GM12873 (cell line): ENCODE measurements around the gene DIP2C.
A peak's percentile ranks its signal among the peaks of the same experiment; 100 is the strongest.

Experiments
- TF ChIP-seq, protein P1 (sequence below): IDR thresholded peaks from 2 replicates; pipeline ENCODE4 v1.5.1; 2012; ENCODE audit warnings: low read depth, mild to moderate bottlenecking, moderate library complexity, low read length, control low read depth; ENCODE audit not compliant: insufficient read depth; ENCODE audit errors: missing control alignments

Gene DIP2C

DNA sequence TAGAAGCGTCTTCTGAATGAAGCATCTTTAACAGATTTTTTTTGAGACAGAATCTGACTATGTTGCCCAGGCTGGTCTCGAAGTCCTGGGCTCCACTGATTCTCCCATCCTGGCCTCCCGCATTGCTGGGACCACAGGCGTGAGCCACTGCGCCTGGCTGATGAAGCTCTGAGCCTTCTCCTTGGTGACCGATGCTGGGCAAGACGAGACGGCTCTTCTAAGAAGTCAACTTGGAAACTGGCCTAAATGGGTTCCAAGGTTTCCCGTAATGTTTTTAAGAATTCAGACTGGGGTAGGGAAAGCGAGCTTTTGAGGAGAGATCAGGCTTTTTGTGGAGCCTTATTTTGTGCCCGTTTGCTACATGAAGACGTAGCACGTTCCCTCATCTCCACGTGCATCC is 329.7 kb downstream of the DIP2C start:
- TF ChIP-seq, protein P1, sequence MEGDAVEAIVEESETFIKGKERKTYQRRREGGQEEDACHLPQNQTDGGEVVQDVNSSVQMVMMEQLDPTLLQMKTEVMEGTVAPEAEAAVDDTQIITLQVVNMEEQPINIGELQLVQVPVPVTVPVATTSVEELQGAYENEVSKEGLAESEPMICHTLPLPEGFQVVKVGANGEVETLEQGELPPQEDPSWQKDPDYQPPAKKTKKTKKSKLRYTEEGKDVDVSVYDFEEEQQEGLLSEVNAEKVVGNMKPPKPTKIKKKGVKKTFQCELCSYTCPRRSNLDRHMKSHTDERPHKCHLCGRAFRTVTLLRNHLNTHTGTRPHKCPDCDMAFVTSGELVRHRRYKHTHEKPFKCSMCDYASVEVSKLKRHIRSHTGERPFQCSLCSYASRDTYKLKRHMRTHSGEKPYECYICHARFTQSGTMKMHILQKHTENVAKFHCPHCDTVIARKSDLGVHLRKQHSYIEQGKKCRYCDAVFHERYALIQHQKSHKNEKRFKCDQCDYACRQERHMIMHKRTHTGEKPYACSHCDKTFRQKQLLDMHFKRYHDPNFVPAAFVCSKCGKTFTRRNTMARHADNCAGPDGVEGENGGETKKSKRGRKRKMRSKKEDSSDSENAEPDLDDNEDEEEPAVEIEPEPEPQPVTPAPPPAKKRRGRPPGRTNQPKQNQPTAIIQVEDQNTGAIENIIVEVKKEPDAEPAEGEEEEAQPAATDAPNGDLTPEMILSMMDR = no peak

DNA sequence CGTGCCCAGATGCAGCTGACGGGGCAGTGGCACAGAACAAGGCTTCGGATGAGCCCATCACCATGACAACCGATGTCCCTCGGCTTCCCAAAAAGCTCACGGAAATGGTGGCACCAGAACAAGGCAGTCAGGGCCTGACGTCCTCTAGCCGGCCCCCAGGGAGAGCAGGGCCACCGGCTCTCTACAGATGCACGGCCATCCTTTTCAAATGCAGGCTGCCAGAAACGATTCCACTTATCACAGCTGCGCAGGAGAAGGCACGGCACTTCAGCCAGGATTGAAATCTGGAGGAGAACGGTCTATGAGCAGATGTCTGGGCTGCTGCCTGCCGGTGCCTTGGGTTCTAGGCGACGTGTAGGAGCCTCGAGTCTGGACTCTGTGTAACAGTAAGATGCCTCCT is 330.4 kb downstream of the DIP2C start:
- TF ChIP-seq, protein P1 = no peak

DNA sequence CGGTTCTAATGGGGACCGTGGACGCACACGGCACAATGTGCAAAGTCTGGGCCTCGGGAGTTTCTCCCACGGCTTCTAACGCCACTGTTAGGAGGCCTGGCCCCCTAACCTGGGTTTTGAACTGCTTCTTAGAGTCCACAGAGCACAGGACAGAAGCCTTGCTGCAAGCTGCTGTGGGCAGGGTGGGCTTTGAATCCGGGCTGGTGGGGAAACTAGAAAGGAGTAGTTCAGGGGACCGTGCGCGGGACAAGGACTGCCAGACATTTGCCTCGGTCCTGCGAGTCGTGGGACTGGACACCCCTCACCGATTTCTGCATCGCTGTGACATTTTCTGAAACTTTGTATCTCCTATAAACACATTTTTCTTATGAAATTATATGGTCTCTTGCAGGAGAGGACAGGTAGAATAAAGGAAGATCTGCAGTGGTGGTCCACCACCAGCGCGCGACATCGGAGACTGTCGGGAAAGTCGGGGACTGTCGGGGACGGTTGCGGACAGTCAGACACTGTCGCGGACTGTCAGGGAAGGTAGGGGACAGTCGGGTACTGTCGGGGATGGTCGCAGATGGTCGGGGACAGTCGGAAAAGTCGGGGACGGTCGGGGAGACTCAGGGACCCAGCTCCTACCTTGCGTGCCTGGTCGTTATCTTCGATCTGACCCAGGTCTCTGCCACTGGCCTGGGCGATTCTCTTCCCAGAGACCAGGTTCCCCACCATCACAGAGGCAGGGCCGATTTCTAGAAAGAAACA is 332.1 kb downstream of the DIP2C start:
- TF ChIP-seq, protein P1 = no peak

DNA sequence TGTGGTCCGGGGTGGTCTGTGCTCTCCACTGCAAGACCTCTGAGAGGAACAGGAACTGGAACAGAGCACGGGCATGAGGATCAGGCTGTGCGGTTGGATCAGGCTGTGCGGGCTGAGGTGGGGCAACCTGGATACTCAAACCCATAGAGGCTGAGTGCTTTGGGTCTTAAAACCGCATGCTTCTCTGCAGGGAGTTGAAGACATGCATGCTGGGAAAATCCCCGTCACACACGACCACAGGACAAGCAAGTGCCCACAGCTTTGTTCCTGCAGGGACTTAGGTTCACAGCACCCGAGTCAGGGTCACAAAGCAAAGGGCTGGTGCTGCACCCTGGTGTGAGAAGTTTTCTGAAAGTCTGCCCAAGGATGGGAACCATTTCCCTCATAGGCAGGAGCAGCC is 333.0 kb downstream of the DIP2C start:
- TF ChIP-seq, protein P1 = peak; percentile 29

DNA sequence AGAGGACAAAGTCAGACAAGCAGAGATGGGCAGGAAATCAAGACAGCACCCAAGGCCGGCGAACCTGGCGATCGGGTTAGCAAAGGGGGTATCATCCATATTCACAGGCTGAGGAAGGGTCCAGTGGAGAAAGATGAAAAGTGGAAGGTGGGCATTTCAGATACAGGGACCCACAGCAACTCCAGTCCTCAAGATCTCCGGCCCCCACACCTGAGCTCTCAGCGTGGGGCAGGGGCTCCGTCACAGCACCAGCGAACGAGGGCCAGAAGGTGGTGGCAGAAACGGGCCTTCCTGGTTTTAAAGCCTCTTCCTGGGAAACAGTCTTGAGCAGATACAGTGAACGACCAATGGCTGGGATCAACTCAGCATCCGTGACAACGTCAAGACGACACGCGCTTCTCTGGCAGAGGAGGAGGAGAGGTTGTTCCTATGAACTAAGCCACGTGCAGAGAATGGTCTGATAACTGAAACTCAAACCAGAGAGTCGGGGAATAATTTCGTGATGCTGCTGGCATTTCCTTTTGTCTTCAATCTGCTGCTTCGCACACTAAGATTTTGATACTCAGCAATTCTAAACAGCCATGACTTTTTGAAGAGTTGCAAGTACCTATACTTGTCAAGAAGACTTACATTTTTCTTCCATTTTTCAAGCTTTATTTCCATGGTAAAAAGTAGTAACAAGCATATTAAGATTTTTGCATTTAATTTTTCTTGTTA is 334.4 kb downstream of the DIP2C start:
- TF ChIP-seq, protein P1 = no peak

DNA sequence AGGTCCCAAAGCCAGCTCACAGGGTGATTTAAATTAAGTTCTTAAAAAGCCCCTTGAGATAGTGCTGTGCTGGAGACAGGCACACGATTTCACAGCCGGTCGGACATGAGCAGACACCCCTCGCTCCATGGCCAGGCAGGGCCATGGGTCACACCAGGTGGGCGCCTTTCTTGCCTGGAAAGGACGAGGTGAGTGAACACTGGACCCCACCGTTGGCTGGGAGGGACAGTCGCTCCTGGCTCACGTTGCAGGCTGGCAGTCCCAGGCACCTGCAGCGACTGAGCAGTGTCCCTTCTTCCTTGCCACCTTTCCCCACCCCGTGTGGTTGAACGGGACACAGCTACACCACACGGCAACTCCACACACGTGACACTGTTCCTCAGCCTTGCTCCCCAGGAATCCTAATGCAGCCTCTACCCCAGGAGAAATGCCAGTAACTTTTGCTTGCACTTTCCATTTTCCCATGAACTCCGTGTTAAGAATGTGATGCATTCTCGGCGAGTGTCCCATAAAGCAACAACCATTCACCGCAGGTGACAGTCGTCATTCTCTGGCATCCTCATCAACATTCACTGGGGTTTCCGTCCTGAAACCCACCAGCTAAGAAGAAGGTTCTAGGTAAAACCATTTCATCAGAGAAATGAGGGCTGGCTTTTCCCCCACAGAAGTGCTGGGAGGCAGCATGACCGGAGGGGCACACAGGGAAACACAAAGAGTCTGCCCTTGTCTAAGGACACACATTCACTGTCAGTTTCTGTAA is 336.8 kb downstream of the DIP2C start:
- TF ChIP-seq, protein P1 = no peak

DNA sequence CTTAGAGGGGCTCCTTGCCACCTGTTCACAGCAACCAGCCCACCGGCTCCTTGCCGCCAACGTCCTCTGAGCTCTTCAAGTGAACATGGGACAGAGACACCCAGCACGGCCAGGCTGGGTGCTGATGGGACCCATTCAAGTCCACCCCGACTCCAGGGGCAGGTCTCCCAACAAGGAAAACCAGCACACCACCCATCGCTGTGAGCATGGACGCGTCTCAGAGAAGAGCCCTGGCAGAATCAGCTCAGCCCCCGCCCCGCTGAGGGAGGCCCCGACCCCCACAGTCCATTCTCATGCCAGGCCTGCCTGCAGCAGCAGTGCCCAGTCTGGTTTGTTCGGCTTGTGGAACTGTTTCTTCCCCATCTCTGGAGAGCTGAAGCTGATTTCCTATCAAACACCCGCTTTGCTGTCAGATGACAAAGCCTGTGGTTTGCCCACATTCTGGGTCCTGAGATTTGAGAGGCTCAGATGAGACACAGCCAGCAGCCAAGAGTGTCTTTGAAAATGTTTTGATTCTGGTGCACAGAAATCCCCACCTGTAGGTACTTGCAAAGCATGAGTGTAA is 337.6 kb downstream of the DIP2C start:
- TF ChIP-seq, protein P1 = no peak
